C4-2B (cell line): ENCODE results near the gene COIL.

Experiments
- CTCF ChIP-seq: fragments of 450-650 bp; conservative IDR thresholded peaks from 2 replicates; pipeline ENCODE4 v1.5.1; 2017; ENCODE audit warnings: mild to moderate bottlenecking
- ZFX ChIP-seq: fragments of 450-650 bp; IDR thresholded peaks from 2 replicates; pipeline ENCODE4 v1.6.1; 2017

GRCh38 chr17:56994009-56994792 is 33.4 kb upstream of the COIL start:
- no peak for TF ChIP-seq CTCF
- TF ChIP-seq ZFX: no peak
